HepG2 (cell line): ENCODE data around the gene MIDN. TPM values are rescaled to one million over a fixed set of nuclear protein-coding genes. Genes with fewer than 3 reads are reported as not detected.

Source experiments
- HES4 ChIP-seq: sonication (generic); formaldehyde crosslinking; IDR thresholded peaks from 2 replicates; pipeline ENCODE4 v1.9.0; 2021; ENCODE audit warnings: mild to moderate bottlenecking, missing genetic modification reagents, borderline replicate concordance
- MEF2D ChIP-seq: sonication (generic); formaldehyde crosslinking; IDR thresholded peaks from 2 replicates; pipeline ENCODE4 v1.5.1; 2020; ENCODE audit warnings: mild to moderate bottlenecking, missing genetic modification reagents
- PAF1 ChIP-seq: IDR thresholded peaks from 2 replicates; pipeline ENCODE4 v1.6.1; 2016; ENCODE audit warnings: missing genetic modification reagents, missing compliant biosample characterization
- SP5 ChIP-seq: IDR thresholded peaks from 2 replicates; pipeline ENCODE4 v1.6.1; 2016; ENCODE audit warnings: low read depth, borderline replicate concordance
- TAF15 ChIP-seq: fragments of 200-400 bp; formaldehyde crosslinking; IDR thresholded peaks from one replicate; pipeline ENCODE4 v1.6.1; 2018; ENCODE audit warnings: mild to moderate bottlenecking, low read depth, low read length; ENCODE audit not compliant: poor library complexity, severe bottlenecking
- UBTF ChIP-seq: sonication (generic); formaldehyde crosslinking; IDR thresholded peaks from 2 replicates; pipeline ENCODE4 v1.4.0; 2020; ENCODE audit warnings: mild to moderate bottlenecking, missing genetic modification reagents
- ZBTB25 ChIP-seq: IDR thresholded peaks from 2 replicates; pipeline ENCODE4 v1.6.1; 2018; ENCODE audit warnings: missing genetic modification reagents
- ZNF710 ChIP-seq: sonication (generic); formaldehyde crosslinking; IDR thresholded peaks from 2 replicates; pipeline ENCODE4 v1.5.0; 2020; ENCODE audit warnings: mild to moderate bottlenecking, missing genetic modification reagents, borderline replicate concordance
- ZNF773 ChIP-seq: sonication (generic); formaldehyde crosslinking; IDR thresholded peaks from 2 replicates; pipeline ENCODE4 v1.4.0; 2020; ENCODE audit warnings: missing genetic modification reagents, borderline replicate concordance
- ZNF777 ChIP-seq: sonication (generic); formaldehyde crosslinking; IDR thresholded peaks from 2 replicates; pipeline ENCODE4 v1.4.0; 2020; ENCODE audit warnings: missing genetic modification reagents
- ZSCAN21 ChIP-seq: sonication (generic); formaldehyde crosslinking; IDR thresholded peaks from 2 replicates; pipeline ENCODE4 v1.8.0; 2022; ENCODE audit warnings: mild to moderate bottlenecking, missing genetic modification reagents, moderate library complexity, borderline replicate concordance
- polyA plus RNA-seq, 8 experiments: library from polyadenylated mRNA; depleted of rRNA in 3 of 8; stranded (reverse) in 7 of 8; unstranded in 1 of 8; fragments of >200 nt; fragmentation: Illumina TruSeq in 4 of 8; extraction: Trizol in 4 of 8; gene quantifications; 2 replicates each; pipeline versions ENCODE4 v1.2.1 to v1.2.3, GENCODE V29; 2011 to 2016; ENCODE audit warnings: low read depth in 4 of 8, missing spikeins in 1 of 8, mixed read lengths in 1 of 8; ENCODE audit not compliant: insufficient read depth in 1 of 8
- total RNA-seq, 5 experiments: library from RNA; depleted of rRNA; stranded (reverse); fragments of >200 nt; fragmentation: Illumina TruSeq; extraction: Trizol; gene quantifications; 2 replicates each; pipeline ENCODE4 v1.2.3, GENCODE V29; 2016; ENCODE audit warnings: low read depth in 1 of 5
- TF ChIP-seq, protein P1 (sequence below): sonication (generic); formaldehyde crosslinking; IDR thresholded peaks from 2 replicates; pipeline ENCODE4 v1.5.0; 2020; ENCODE audit warnings: missing genetic modification reagents
- TF ChIP-seq, protein P2 (sequence below): sonication (generic); formaldehyde crosslinking; IDR thresholded peaks from 2 replicates; pipeline ENCODE4 v1.4.0; 2020; ENCODE audit warnings: mild to moderate bottlenecking, missing genetic modification reagents
- TF ChIP-seq, protein P3 (sequence below): sonication (generic); formaldehyde crosslinking; IDR thresholded peaks from 2 replicates; pipeline ENCODE4 v1.4.0; 2020; ENCODE audit warnings: mild to moderate bottlenecking, missing genetic modification reagents
- TF ChIP-seq, protein P4 (sequence below): IDR thresholded peaks from 2 replicates; pipeline ENCODE4 v1.6.1; 2016; ENCODE audit warnings: low read depth, missing genetic modification reagents, missing compliant biosample characterization

Gene MIDN
- total and polyA plus RNA-seq, 2 of the 13 experiments (the other 11 are each of a cell fraction or from before 2014, with no cell fraction given) = 8.4 to 18.0 TPM

DNA sequence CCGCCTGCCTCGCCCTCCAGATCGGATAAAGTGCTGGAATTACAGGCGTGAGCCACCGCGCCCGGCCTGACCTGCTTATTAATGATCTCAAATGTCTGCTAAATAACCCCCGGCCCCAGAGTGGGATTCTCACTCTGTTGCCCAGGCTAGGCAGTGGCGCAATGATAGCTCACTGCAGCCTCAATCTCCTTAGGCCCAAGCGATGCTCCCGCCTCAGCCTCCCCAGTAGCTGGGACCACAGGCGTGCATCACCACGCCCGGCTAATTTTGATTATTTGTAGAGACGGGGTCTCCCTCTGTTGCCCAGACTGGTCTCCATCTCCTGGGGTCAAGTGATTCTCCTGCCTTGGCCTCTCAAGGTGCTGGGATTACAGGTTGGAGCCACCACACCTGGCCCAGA lies 7.5 kb upstream of the MIDN start (continued):
- TF ChIP-seq HES4 (no peak), TAF15 (no peak), PAF1 (CRISPR knock-in tag) (no peak), MEF2D (CRISPR knock-in tag) (no peak), ZNF777 (CRISPR knock-in tag) (no peak), ZBTB25 (CRISPR knock-in tag) (no peak), ZNF710 (CRISPR knock-in tag) (no peak), ZSCAN21 (CRISPR knock-in tag) (no peak), UBTF (CRISPR knock-in tag) (no peak), ZNF773 (CRISPR knock-in tag) (no peak), SP5 (CRISPR knock-in tag) (no peak)
- TF ChIP-seq, protein P1, sequence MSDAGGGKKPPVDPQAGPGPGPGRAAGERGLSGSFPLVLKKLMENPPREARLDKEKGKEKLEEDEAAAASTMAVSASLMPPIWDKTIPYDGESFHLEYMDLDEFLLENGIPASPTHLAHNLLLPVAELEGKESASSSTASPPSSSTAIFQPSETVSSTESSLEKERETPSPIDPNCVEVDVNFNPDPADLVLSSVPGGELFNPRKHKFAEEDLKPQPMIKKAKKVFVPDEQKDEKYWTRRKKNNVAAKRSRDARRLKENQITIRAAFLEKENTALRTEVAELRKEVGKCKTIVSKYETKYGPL (CRISPR knock-in tag) = no peak
- TF ChIP-seq, protein P2, sequence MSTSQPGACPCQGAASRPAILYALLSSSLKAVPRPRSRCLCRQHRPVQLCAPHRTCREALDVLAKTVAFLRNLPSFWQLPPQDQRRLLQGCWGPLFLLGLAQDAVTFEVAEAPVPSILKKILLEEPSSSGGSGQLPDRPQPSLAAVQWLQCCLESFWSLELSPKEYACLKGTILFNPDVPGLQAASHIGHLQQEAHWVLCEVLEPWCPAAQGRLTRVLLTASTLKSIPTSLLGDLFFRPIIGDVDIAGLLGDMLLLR = no peak
- TF ChIP-seq, protein P3, sequence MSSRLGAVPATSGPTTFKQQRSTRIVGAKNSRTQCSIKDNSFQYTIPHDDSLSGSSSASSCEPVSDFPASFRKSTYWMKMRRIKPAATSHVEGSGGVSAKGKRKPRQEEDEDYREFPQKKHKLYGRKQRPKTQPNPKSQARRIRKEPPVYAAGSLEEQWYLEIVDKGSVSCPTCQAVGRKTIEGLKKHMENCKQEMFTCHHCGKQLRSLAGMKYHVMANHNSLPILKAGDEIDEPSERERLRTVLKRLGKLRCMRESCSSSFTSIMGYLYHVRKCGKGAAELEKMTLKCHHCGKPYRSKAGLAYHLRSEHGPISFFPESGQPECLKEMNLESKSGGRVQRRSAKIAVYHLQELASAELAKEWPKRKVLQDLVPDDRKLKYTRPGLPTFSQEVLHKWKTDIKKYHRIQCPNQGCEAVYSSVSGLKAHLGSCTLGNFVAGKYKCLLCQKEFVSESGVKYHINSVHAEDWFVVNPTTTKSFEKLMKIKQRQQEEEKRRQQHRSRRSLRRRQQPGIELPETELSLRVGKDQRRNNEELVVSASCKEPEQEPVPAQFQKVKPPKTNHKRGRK (CRISPR knock-in tag) = no peak
- TF ChIP-seq, protein P4, sequence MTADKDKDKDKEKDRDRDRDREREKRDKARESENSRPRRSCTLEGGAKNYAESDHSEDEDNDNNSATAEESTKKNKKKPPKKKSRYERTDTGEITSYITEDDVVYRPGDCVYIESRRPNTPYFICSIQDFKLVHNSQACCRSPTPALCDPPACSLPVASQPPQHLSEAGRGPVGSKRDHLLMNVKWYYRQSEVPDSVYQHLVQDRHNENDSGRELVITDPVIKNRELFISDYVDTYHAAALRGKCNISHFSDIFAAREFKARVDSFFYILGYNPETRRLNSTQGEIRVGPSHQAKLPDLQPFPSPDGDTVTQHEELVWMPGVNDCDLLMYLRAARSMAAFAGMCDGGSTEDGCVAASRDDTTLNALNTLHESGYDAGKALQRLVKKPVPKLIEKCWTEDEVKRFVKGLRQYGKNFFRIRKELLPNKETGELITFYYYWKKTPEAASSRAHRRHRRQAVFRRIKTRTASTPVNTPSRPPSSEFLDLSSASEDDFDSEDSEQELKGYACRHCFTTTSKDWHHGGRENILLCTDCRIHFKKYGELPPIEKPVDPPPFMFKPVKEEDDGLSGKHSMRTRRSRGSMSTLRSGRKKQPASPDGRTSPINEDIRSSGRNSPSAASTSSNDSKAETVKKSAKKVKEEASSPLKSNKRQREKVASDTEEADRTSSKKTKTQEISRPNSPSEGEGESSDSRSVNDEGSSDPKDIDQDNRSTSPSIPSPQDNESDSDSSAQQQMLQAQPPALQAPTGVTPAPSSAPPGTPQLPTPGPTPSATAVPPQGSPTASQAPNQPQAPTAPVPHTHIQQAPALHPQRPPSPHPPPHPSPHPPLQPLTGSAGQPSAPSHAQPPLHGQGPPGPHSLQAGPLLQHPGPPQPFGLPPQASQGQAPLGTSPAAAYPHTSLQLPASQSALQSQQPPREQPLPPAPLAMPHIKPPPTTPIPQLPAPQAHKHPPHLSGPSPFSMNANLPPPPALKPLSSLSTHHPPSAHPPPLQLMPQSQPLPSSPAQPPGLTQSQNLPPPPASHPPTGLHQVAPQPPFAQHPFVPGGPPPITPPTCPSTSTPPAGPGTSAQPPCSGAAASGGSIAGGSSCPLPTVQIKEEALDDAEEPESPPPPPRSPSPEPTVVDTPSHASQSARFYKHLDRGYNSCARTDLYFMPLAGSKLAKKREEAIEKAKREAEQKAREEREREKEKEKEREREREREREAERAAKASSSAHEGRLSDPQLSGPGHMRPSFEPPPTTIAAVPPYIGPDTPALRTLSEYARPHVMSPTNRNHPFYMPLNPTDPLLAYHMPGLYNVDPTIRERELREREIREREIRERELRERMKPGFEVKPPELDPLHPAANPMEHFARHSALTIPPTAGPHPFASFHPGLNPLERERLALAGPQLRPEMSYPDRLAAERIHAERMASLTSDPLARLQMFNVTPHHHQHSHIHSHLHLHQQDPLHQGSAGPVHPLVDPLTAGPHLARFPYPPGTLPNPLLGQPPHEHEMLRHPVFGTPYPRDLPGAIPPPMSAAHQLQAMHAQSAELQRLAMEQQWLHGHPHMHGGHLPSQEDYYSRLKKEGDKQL (CRISPR knock-in tag) = no peak
